Heart left ventricle (tissue), 13 donors: ENCODE measurements around the gene MEGF9.

Experiments
- POLR2A ChIP-seq, 2 donors: fragments of 450-650 bp; IDR thresholded peaks; one replicate each; pipeline ENCODE4 v1.6.1; 2017; ENCODE audit warnings: antibody characterized with exemption in 2 of 2, mild to moderate bottlenecking in 2 of 2, moderate library complexity in 2 of 2
- TF ChIP-seq, protein P1 (sequence below), 12 donors: fragments of 200-600 bp; sonication (generic) in 4 of 12; IDR thresholded peaks; one replicate each; pipeline versions ENCODE4 v1.5.0 to v1.8.0; 2018 to 2022; ENCODE audit warnings: antibody characterized with exemption in 12 of 12, mild to moderate bottlenecking in 5 of 12
- donor health status: ischemic (EF 13 %, LVEDD 7.1; RV severe dilation, severe dysfunction).
- donor health status: DM: no; HTN: yes; CAD: no.
- donor health status: DM: no; HTN: no; CAD: no.
- donor health status: ischemic (EF 25% LVEDD 6.9; RV normal size, moderate dysfunction).
- donor health status: ischemic (EF 25% LVEDD 5.7; RV mildly dilated, moderate dysfunction).
- donor health status: ischemic (EF 35%, LVEDD 5.7; RV mildly dilated, moderate dysfunction).
- donor health status: nonischemic (EF 11% LVEDD 7.7; RV severe dilation, severe dysfunction).
- donor health status: DM: yes; HTN: yes; CAD: no.
- donor health status: PGD.
- donor health status: ischemic (EF 29% LVEDD 5.4; RV normal size, mild dysfunction).
- donor health status: nonischemic (EF 23%, LVEDD 6.1; RV moderate dilation, normal function).

DNA sequence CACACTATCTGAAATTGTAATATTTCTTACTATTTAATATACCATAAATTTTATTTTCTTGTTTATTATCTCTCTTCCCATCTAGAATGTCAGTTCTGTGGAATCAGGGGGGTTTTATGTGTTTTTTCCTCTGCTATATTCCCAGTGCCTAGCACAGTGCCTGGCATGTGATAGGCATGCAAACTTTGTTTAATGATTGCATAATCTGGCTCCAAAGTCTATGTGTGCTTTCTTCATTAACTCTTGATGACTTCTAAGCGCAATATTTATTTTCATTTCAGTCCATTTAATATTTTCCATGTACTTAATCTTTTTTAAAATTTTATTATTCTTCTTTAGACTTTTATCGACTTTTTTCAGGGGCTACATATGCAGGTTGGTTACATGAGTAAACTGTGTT lies 73.9 kb downstream of the MEGF9 start:
- TF ChIP-seq POLR2A (IDR thresholded peaks at IDR 0.05) = no peak
- TF ChIP-seq, protein P1, sequence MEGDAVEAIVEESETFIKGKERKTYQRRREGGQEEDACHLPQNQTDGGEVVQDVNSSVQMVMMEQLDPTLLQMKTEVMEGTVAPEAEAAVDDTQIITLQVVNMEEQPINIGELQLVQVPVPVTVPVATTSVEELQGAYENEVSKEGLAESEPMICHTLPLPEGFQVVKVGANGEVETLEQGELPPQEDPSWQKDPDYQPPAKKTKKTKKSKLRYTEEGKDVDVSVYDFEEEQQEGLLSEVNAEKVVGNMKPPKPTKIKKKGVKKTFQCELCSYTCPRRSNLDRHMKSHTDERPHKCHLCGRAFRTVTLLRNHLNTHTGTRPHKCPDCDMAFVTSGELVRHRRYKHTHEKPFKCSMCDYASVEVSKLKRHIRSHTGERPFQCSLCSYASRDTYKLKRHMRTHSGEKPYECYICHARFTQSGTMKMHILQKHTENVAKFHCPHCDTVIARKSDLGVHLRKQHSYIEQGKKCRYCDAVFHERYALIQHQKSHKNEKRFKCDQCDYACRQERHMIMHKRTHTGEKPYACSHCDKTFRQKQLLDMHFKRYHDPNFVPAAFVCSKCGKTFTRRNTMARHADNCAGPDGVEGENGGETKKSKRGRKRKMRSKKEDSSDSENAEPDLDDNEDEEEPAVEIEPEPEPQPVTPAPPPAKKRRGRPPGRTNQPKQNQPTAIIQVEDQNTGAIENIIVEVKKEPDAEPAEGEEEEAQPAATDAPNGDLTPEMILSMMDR (IDR thresholded peaks at IDR 0.05) = no peak
